Measurements from ENCODE around the gene PTGFRN.

GRCh38 chr1:116895073-116895472 is 14.6 kb upstream of the PTGFRN start:
- TF ChIP-seq, protein P1, sequence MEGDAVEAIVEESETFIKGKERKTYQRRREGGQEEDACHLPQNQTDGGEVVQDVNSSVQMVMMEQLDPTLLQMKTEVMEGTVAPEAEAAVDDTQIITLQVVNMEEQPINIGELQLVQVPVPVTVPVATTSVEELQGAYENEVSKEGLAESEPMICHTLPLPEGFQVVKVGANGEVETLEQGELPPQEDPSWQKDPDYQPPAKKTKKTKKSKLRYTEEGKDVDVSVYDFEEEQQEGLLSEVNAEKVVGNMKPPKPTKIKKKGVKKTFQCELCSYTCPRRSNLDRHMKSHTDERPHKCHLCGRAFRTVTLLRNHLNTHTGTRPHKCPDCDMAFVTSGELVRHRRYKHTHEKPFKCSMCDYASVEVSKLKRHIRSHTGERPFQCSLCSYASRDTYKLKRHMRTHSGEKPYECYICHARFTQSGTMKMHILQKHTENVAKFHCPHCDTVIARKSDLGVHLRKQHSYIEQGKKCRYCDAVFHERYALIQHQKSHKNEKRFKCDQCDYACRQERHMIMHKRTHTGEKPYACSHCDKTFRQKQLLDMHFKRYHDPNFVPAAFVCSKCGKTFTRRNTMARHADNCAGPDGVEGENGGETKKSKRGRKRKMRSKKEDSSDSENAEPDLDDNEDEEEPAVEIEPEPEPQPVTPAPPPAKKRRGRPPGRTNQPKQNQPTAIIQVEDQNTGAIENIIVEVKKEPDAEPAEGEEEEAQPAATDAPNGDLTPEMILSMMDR (conservative IDR thresholded peaks at IDR 0.05; ENCODE audit: low read length) = no peak
- no peak for TF ChIP-seq EZH2phosphoT487 (IDR thresholded peaks at IDR 0.05; ENCODE audit: borderline replicate concordance, low read depth, low read length)
